Measurements from ENCODE around the gene FUZ.

- no peak for TF ChIP-seq CTCF (conservative IDR thresholded peaks at IDR 0.05; ENCODE audit: low read depth, low read length)
- TF ChIP-seq EZH2 (IDR thresholded peaks at IDR 0.05; ENCODE audit: low read length, unreplicated experiment) = no peak
Measured at GRCh38 chr19:49792829-49793560, 20.1 kb downstream of the FUZ start.

Measured in PC-3 (cell line).